Sigmoid colon (tissue), 7 donors: ENCODE measurements around the gene DIAPH2. TPM values are rescaled to one million over a fixed set of nuclear protein-coding genes. Genes with fewer than 3 reads are reported as not detected.
A peak's percentile ranks its signal among the peaks of the same experiment; 100 is the strongest.

Source experiments
- DNase-seq: peaks from one replicate; pipeline ENCODE4 v3.0.0-alpha.2; 2019
- H3K27ac ChIP-seq, 4 donors: fragments of 200-600 bp; sonication (generic); one replicate each; pipeline ENCODE4 v1.5.1; 2016 to 2019; ENCODE audit warnings: mild to moderate bottlenecking in 1 of 4
- H3K27me3 ChIP-seq, 3 donors: fragments of 200-600 bp; sonication (generic); one replicate each; pipeline ENCODE4 v1.5.1; 2019; ENCODE audit warnings: mild to moderate bottlenecking in 1 of 3
- H3K36me3 ChIP-seq, 4 donors: fragments of 200-600 bp; sonication (generic); one replicate each; pipeline ENCODE4 v1.5.1; 2016 to 2019
- H3K4me1 ChIP-seq, 4 donors: fragments of 200-600 bp; sonication (generic); one replicate each; pipeline ENCODE4 v1.5.1; 2017 to 2019
- H3K4me3 ChIP-seq, 4 donors: fragments of 200-600 bp; sonication (generic); one replicate each; pipeline ENCODE4 v1.5.1; 2017 to 2019; ENCODE audit warnings: mild to moderate bottlenecking in 2 of 4, moderate library complexity in 1 of 4
- H3K9me3 ChIP-seq, 4 donors: fragments of 200-600 bp in 3 of 4; sonication (generic) in 3 of 4; one replicate each; pipeline versions ENCODE4 v1.5.1 to v1.6.1; 2013 to 2019
- EP300 ChIP-seq, 4 donors: sonication (generic); formaldehyde crosslinking; IDR thresholded peaks; one replicate each; pipeline ENCODE4 v1.6.1; 2017; ENCODE audit warnings: antibody characterized with exemption in 4 of 4
- POLR2A ChIP-seq, 2 donors: fragments of 450-650 bp; IDR thresholded peaks; one replicate each; pipeline ENCODE4 v1.6.1; 2016; ENCODE audit warnings: antibody characterized with exemption in 2 of 2, mild to moderate bottlenecking in 2 of 2, moderate library complexity in 2 of 2
- POLR2AphosphoS5 ChIP-seq, 4 donors: sonication (generic); formaldehyde crosslinking; IDR thresholded peaks; one replicate each; pipeline ENCODE4 v1.6.1; 2017; ENCODE audit warnings: antibody characterized with exemption in 4 of 4
- WGBS, 2 donors: extraction: QIAGEN DNeasy Blood & Tissue Kit; methylation state at CpG; one replicate each; pipeline ENCODE4 v1.1.7; 2013; 5-methylcytosine and 5-hydroxymethylcytosine counted together
- intact Hi-C: fragments of 100-400 bp; cut with DNase I; formaldehyde crosslinking; loops from one replicate; pipeline ENCODE4 v1.15.1; 2023
- polyA plus RNA-seq, 3 donors: library from polyadenylated mRNA; stranded (reverse); fragments of 200-250 nt; gene quantifications; one replicate each; pipeline ENCODE4 v1.2.3, GENCODE V29; 2013
- total RNA-seq, 4 donors: library from RNA; depleted of rRNA; stranded (reverse); fragments of >200 nt; gene quantifications; one replicate each; pipeline ENCODE4 v1.1.0, GENCODE V29; 2016
- TF ChIP-seq, protein P1 (sequence below), 4 experiments: fragments of 450-650 bp in 3 of 4; fragments of 200-600 bp in 1 of 4; IDR thresholded peaks; one replicate each; pipeline ENCODE4 v1.5.1; 2016 to 2019; ENCODE audit warnings: antibody characterized with exemption in 4 of 4, mild to moderate bottlenecking in 3 of 4, moderate library complexity in 2 of 4
- donor health status: healthy with polysubstance abuse.
- donor health status: Bipolar disorder and iron deficiency.
- donor health status: healthy.

The DIAPH2 gene
- total and polyA plus RNA-seq, 7 donors: 6.6 to 31.3 (median 21.7) TPM

DNA sequence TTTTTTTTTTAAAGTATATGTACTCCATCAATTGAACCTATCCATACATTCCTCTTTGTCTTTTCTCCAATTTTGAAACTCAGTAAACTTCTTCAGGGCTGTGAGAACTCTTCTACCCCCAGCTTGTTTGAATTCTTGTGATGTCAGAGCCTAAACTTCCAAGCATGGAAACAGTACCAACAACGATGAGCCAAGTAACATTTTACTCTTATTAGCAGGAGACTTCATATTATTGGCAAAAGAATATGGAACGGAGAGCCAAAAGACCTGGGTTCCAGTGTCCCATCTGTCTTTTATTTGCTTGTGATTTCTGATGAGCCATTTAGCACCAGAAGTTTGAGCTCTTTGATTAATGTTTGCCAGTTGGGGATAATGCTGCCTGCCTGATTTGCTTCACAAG is 5.3 kb downstream of the DIAPH2 start:
- no peaks in the 10 kb centered on the region for H3K9me3 ChIP-seq
- intact Hi-C loops: loop anchor here (10.0 kb wide), 1 partner anchor 315 kb away; no protein-coding TSS in a partner anchor
- no peaks in the 10 kb centered on the region for H3K36me3 ChIP-seq
- H3K4me3 ChIP-seq: no peak overlapping the region
- H3K27ac ChIP-seq: peak overlapping the region in 1 of 4 donors; percentile 11
- H3K4me1 ChIP-seq: peaks cover 0 to 9% (median 0%) of the 10 kb centered on the region in 4 donors
- TF ChIP-seq POLR2AphosphoS5 (IDR thresholded peaks at IDR 0.05) (no peak), EP300 (IDR thresholded peaks at IDR 0.05) (no peak), POLR2A (IDR thresholded peaks at IDR 0.05) (no peak)
- TF ChIP-seq, protein P1, sequence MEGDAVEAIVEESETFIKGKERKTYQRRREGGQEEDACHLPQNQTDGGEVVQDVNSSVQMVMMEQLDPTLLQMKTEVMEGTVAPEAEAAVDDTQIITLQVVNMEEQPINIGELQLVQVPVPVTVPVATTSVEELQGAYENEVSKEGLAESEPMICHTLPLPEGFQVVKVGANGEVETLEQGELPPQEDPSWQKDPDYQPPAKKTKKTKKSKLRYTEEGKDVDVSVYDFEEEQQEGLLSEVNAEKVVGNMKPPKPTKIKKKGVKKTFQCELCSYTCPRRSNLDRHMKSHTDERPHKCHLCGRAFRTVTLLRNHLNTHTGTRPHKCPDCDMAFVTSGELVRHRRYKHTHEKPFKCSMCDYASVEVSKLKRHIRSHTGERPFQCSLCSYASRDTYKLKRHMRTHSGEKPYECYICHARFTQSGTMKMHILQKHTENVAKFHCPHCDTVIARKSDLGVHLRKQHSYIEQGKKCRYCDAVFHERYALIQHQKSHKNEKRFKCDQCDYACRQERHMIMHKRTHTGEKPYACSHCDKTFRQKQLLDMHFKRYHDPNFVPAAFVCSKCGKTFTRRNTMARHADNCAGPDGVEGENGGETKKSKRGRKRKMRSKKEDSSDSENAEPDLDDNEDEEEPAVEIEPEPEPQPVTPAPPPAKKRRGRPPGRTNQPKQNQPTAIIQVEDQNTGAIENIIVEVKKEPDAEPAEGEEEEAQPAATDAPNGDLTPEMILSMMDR (IDR thresholded peaks at IDR 0.05): no peak
- H3K27me3 ChIP-seq: no peaks in the 10 kb centered on the region
- DNase-seq: no peak
- 60 to 74% methylated on average over 2 of the region's 2 CpGs for WGBS, 2 donors

DNA sequence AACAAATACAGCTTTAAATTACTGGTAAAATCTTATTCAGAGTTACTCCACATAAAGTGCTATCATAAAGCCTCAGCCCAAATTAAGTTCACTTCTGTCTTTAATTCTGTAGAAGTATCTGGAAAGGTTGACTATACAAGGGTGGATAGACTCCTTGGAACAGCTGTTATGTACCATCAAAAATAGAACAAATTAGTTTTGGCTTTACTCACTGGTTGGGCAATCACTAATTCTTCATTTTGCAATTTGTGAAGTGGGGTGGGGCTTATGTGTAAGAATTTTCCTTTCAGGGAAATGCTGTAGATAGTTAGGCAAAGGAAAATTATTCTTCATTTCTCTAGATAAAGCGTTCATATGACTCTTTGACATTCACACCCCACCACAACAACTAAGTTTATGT is 7.8 kb downstream of the DIAPH2 start:
- H3K4me3 ChIP-seq: no peak overlapping the region
- WGBS, 2 donors: 59 to 60% methylated on average over 1 of the region's 1 CpG
- intact Hi-C loops: no loop called here
- H3K9me3 ChIP-seq: no peaks in the 10 kb centered on the region
- DNase-seq: no peak
- peaks cover 0 to 9% (median 0%) of the 10 kb centered on the region in 4 donors for H3K4me1 ChIP-seq
- H3K36me3 ChIP-seq: no peaks in the 10 kb centered on the region
- H3K27me3 ChIP-seq: no peaks in the 10 kb centered on the region
- TF ChIP-seq EP300 (IDR thresholded peaks at IDR 0.05): no peak
- TF ChIP-seq POLR2AphosphoS5 (IDR thresholded peaks at IDR 0.05): no peak
- TF ChIP-seq, protein P1 (IDR thresholded peaks at IDR 0.05): no peak
- TF ChIP-seq POLR2A (IDR thresholded peaks at IDR 0.05): no peak
- H3K27ac ChIP-seq: no peak overlapping the region

DNA sequence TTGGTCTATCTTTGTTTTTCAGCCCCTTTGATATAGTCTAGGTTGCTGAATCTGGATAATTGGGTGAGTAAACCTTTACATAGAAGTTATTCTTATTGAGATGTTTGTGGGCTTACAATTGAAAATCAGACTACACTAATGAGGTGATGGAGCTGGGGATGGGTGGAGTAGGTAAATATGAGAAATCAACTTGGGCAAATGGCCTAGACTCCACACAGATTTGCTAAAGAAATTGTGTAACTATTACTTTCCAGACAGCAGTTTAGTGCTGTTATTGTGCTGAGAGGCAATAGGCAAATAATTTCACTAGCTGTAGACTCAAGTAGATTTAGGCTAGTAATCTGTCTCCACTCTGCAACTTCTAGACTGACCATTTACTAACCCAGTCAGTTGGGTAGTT is 8.2 kb downstream of the DIAPH2 start:
- TF ChIP-seq, protein P1 (IDR thresholded peaks at IDR 0.05): no peak
- TF ChIP-seq POLR2AphosphoS5 (IDR thresholded peaks at IDR 0.05): no peak
- TF ChIP-seq EP300 (IDR thresholded peaks at IDR 0.05): no peak
- no peak for TF ChIP-seq POLR2A (IDR thresholded peaks at IDR 0.05)

DNA sequence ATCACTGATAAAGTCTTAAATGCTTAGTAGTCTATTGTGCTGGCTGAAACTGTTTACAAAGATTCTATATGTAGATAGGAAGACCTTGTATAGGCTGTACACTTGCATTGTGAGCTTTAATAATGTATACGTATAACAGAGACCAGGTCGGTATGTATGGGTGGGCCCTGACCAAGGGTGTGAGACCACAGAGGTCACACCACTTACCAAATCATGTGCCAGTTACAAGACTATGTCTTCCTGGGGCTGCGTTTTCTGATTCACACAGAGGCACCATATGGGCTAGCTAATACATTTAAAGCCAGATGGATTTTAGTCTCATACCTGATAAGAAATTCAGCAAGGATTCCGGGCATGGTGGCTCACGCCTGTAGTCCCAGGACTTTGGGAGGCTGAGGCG is 8.8 kb downstream of the DIAPH2 start:
- no peaks in the 10 kb centered on the region for H3K9me3 ChIP-seq
- TF ChIP-seq POLR2AphosphoS5 (IDR thresholded peaks at IDR 0.05): no peak
- intact Hi-C loops: no loop called here
- no peak for DNase-seq
- H3K4me1 ChIP-seq: peaks cover 0 to 9% (median 0%) of the 10 kb centered on the region in 4 donors
- H3K4me3 ChIP-seq: no peak overlapping the region
- no peak overlapping the region for H3K27ac ChIP-seq
- 94% methylated on average over 6 of the region's 6 CpGs for WGBS, 2 donors
- H3K27me3 ChIP-seq: no peaks in the 10 kb centered on the region
- no peaks in the 10 kb centered on the region for H3K36me3 ChIP-seq

More for the DNA sequence above, 8.2 kb downstream of the DIAPH2 start:
- Histone ChIP-seq H3K4me1 (peaks cover 0 to 9% (median 0%) of the 10 kb centered on the region in 4 donors), H3K27me3 (no peaks in the 10 kb centered on the region), H3K4me3 (no peak overlapping the region), H3K36me3 (no peaks in the 10 kb centered on the region), H3K9me3 (no peaks in the 10 kb centered on the region), H3K27ac (no peak overlapping the region)
- no peak for DNase-seq
- intact Hi-C loops: no loop called here

DNA sequence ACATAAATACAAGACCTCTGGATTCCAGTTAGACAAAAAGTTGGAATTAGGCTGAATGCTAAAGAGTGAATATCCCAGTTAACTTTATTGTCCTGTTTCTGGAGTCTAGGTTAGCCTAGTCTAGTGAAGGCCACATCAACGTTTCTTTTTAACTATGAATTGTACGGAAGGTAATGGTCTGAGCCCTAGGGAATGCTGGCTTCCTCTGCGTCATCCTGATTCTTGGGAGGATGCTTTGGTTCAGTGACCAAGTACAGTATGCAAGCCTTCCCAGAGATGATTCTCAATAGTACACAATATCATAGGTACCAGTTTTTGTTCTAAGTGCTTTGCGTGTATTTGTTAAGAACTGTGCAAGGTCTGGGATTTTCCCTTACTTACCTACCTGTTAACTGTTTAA is 11.8 kb downstream of the DIAPH2 start:
- no peaks in the 10 kb centered on the region for H3K36me3 ChIP-seq
- intact Hi-C loops: no loop called here
- no peak overlapping the region for H3K27ac ChIP-seq
- no peaks in the 10 kb centered on the region for H3K9me3 ChIP-seq
- H3K4me1 ChIP-seq: no peaks in the 10 kb centered on the region
- 87 to 90% methylated on average over 4 of the region's 4 CpGs for WGBS, 2 donors
- DNase-seq: no peak
- H3K27me3 ChIP-seq: no peaks in the 10 kb centered on the region
- no peak overlapping the region for H3K4me3 ChIP-seq
- TF ChIP-seq POLR2A (IDR thresholded peaks at IDR 0.05): no peak
- TF ChIP-seq EP300 (IDR thresholded peaks at IDR 0.05): no peak
- no peak for TF ChIP-seq POLR2AphosphoS5 (IDR thresholded peaks at IDR 0.05)
- TF ChIP-seq, protein P1 (IDR thresholded peaks at IDR 0.05): no peak
